CD4-positive, alpha-beta T cell (primary cell): Measurements from ENCODE around the gene SELENOV. TPM values are rescaled to one million over a fixed set of nuclear protein-coding genes. Genes with fewer than 3 reads are reported as not detected.

Source experiments
- ATAC-seq: fragments of 200-7000 bp; cut with Tn5 transposase; one replicate; pipeline ENCODE4 v1.10.0; 2022; ENCODE audit warnings: mild to moderate bottlenecking; ENCODE audit not compliant: poor library complexity
- CTCF ChIA-PET: fragments of 350-600 bp; sonication (Branson Sonifier 250); formaldehyde crosslinking; loops from one replicate; lab custom pipeline; 2021; ENCODE audit warnings: antibody characterized with exemption, inconsistent platforms; lab: Charles Lee
- POLR2A ChIA-PET: fragments of 350-600 bp; sonication (Branson Sonifier 250); formaldehyde crosslinking; loops from one replicate; lab custom pipeline; 2021; ENCODE audit warnings: antibody characterized with exemption, inconsistent platforms; lab: Charles Lee
- DNase-seq, 14 experiments: peaks; one replicate each; pipeline ENCODE4 v3.0.0-alpha.2; 2013 to 2020; ENCODE audit warnings: mixed read lengths in 2 of 14
- H3K27ac ChIP-seq, 2 donors: one replicate each; pipeline versions ENCODE4 v1.5.1 to v1.7.0; 2013; ENCODE audit warnings: low read length in 2 of 2, low read depth in 1 of 2, mild to moderate bottlenecking in 1 of 2
- H3K27me3 ChIP-seq, 2 experiments: 1 replicate in 1 of 2; 2 replicates in 1 of 2; pipeline versions ENCODE4 v1.6.1 to v1.7.0; 2013; ENCODE audit warnings: low read length in 2 of 2, control low read depth in 1 of 2, mild to moderate bottlenecking in 1 of 2, moderate library complexity in 1 of 2; ENCODE audit not compliant: insufficient read depth in 2 of 2, control insufficient read depth in 1 of 2
- H3K36me3 ChIP-seq: one replicate; pipeline ENCODE4 v1.6.1; 2013; ENCODE audit warnings: low read length, control low read depth; ENCODE audit not compliant: insufficient read depth
- H3K4me1 ChIP-seq: one replicate; pipeline ENCODE4 v1.6.1; 2013; ENCODE audit warnings: low read length, control low read depth; ENCODE audit not compliant: insufficient read depth
- H3K4me3 ChIP-seq: one replicate; pipeline ENCODE4 v1.5.1; 2013; ENCODE audit warnings: mild to moderate bottlenecking, low read length, moderate library complexity
- H3K9me3 ChIP-seq, 2 experiments: 1 replicate in 1 of 2; 2 replicates in 1 of 2; pipeline versions ENCODE4 v1.6.1 to v1.7.0; 2013; ENCODE audit warnings: low read length in 2 of 2, mild to moderate bottlenecking in 2 of 2, control low read depth in 1 of 2, moderate library complexity in 1 of 2; ENCODE audit not compliant: control insufficient read depth in 1 of 2, insufficient read depth in 1 of 2
- H3K27ac Mint-ChIP-seq: one replicate; pipeline ENCODE4 v1.8.0; 2020; ENCODE audit warnings: mixed read lengths
- H3K27me3 Mint-ChIP-seq: one replicate; pipeline ENCODE4 v1.8.0; 2021; ENCODE audit warnings: mixed read lengths
- H3K36me3 Mint-ChIP-seq: one replicate; pipeline ENCODE4 v1.8.0; 2021; ENCODE audit warnings: low read depth, mixed read lengths
- H3K4me1 Mint-ChIP-seq: one replicate; pipeline ENCODE4 v1.8.0; 2021; ENCODE audit warnings: low read depth, mixed read lengths
- H3K4me3 Mint-ChIP-seq: one replicate; pipeline ENCODE4 v1.8.0; 2020; ENCODE audit warnings: mild to moderate bottlenecking, mixed read lengths
- H3K9me3 Mint-ChIP-seq: one replicate; pipeline ENCODE4 v1.8.0; 2020; ENCODE audit warnings: mixed read lengths
- CTCF ChIP-seq: fragments of 200-600 bp; IDR thresholded peaks from one replicate; pipeline ENCODE4 v1.8.0; 2022; ENCODE audit warnings: antibody characterized with exemption, mild to moderate bottlenecking
- intact Hi-C, 2 experiments: fragments of 100-400 bp; cut with DNase I in 1 of 2; cut with micrococcal nuclease in 1 of 2; formaldehyde crosslinking; loops; one replicate each; pipeline versions ENCODE4 v1.15.1 to v1.9.0; 2023 to 2025; cut with DNase I, micrococcal nuclease
- total RNA-seq, 174 experiments: library from RNA in 2 of 174; stranded (reverse) in 2 of 174; gene quantifications; one replicate each; pipeline ENCODE4 v1.2.3 and lab custom pipeline; 2021 to 2026

SELENOV gene
- total RNA-seq, 2 experiments from 2014 or later, result not detected

- ATAC-seq, result peak; percentile 46
- Histone ChIP-seq H3K9me3 (peaks cover 0 to 12% of the 10 kb centered on the region in 2 experiments), H3K4me1 (peaks cover 23% of the 10 kb centered on the region), H3K4me3 (peak overlapping the region; percentile 43), H3K27ac (no peak overlapping the region), H3K27me3 (peaks cover 45 to 52% of the 10 kb centered on the region in 2 experiments), H3K36me3 (no peaks in the 10 kb centered on the region)
- POLR2A ChIA-PET, result interaction anchor here (0.9 to 1.5 kb wide), 2 partner anchors 29 to 72 kb away, joined by 3 to 4 read pairs; partner anchors contain the start of gene RPS16
- no peak overlapping the region for H3K27ac Mint-ChIP-seq
- H3K4me3 Mint-ChIP-seq, result peak overlapping the region; percentile 71
- intact Hi-C loops, result no loop called here
- no peaks in the 10 kb centered on the region for H3K36me3 Mint-ChIP-seq
- peaks cover 68% of the 10 kb centered on the region for H3K27me3 Mint-ChIP-seq
- no peak for TF ChIP-seq CTCF
- H3K4me1 Mint-ChIP-seq, result peaks cover 38% of the 10 kb centered on the region
- no peaks in the 10 kb centered on the region for H3K9me3 Mint-ChIP-seq
- CTCF ChIA-PET, result interaction anchor here (0.8 kb wide), 1 partner anchor 33 kb away, joined by 3 read pairs; no protein-coding TSS in a partner anchor
- peak in 8 of 14 experiments; percentile 18 to 78 (median 44) for DNase-seq
Observed at GRCh38 chr19:39506944-39507714, 7.8 kb upstream of the SELENOV start.

- TF ChIP-seq CTCF, result no peak
- intact Hi-C loops, result no loop called here
- H3K27ac Mint-ChIP-seq, result no peak overlapping the region
- H3K36me3 ChIP-seq, result no peaks in the 10 kb centered on the region
- peaks cover 0 to 6% of the 10 kb centered on the region in 2 experiments for H3K9me3 ChIP-seq
- no peaks in the 10 kb centered on the region for H3K9me3 Mint-ChIP-seq
- peaks cover 73% of the 10 kb centered on the region for H3K27me3 Mint-ChIP-seq
- peaks cover 38% of the 10 kb centered on the region for H3K4me1 Mint-ChIP-seq
- CTCF ChIA-PET, result no interaction called here
- H3K27ac ChIP-seq, result no peak overlapping the region
- H3K4me1 ChIP-seq, result peaks cover 18% of the 10 kb centered on the region
- no peaks in the 10 kb centered on the region for H3K36me3 Mint-ChIP-seq
- no peak for ATAC-seq
- peak overlapping the region; percentile 70 for H3K4me3 Mint-ChIP-seq
- POLR2A ChIA-PET, result interaction anchor here (0.9 to 1.5 kb wide), 2 partner anchors 28 to 72 kb away, joined by 3 to 4 read pairs; partner anchors contain the start of gene RPS16
- H3K27me3 ChIP-seq, result peaks cover 49 to 50% of the 10 kb centered on the region in 2 experiments
- DNase-seq, result no peak
- H3K4me3 ChIP-seq, result peak overlapping the region; percentile 43
Observed at GRCh38 chr19:39507715-39508364, 7.1 kb upstream of the SELENOV start.

DNA sequence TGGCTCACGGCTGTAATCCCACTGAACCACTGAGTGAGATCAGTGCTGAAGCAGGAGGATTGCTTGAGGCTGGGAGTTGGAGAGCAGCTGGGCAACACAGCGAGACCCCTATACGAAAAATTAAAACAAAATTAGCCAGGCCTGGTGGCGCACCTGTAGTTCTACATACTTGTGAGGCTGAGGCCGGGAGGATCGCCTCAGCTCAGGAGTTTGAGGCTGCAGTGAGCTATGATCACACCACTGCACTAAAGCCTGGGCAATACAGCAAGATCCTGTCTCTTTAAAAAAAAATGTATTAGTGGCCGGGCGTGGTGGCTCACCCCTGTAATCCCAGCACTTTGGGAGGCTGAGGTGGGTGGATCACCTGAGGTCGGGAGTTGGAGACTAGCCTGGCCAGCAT lies 6.3 kb upstream of the SELENOV start:
- no peak for TF ChIP-seq CTCF
- no peak overlapping the region for H3K4me3 ChIP-seq
- DNase-seq (no peak), ATAC-seq (no peak)
- peaks cover 73% of the 10 kb centered on the region for H3K27me3 Mint-ChIP-seq
- H3K36me3 Mint-ChIP-seq, result no peaks in the 10 kb centered on the region
- peaks cover 13% of the 10 kb centered on the region for H3K4me1 ChIP-seq
- peaks cover 51 to 54% of the 10 kb centered on the region in 2 experiments for H3K27me3 ChIP-seq
- H3K9me3 ChIP-seq, result peaks cover 0 to 6% of the 10 kb centered on the region in 2 experiments
- H3K27ac ChIP-seq, result no peak overlapping the region
- H3K4me3 Mint-ChIP-seq, result no peak overlapping the region
- peaks cover 31% of the 10 kb centered on the region for H3K4me1 Mint-ChIP-seq
- H3K9me3 Mint-ChIP-seq, result no peaks in the 10 kb centered on the region
- no peak overlapping the region for H3K27ac Mint-ChIP-seq
- POLR2A ChIA-PET, result no interaction called here
- no peaks in the 10 kb centered on the region for H3K36me3 ChIP-seq
- intact Hi-C loops, result no loop called here
- CTCF ChIA-PET, result interaction anchor here (0.6 kb wide), 1 partner anchor 470 kb away, joined by 3 read pairs; no protein-coding TSS in a partner anchor
